HEK293T (cell line): ENCODE data around the gene CR2.

Experiments used
- BHLHE40 ChIP-seq: fragments of 450-650 bp; IDR thresholded peaks from 2 replicates; pipeline ENCODE4 v1.6.1; 2016; ENCODE audit warnings: mild to moderate bottlenecking, moderate library complexity, borderline replicate concordance
- FOXA1 ChIP-seq: fragments of 450-650 bp; IDR thresholded peaks from 2 replicates; pipeline ENCODE4 v1.6.1; 2016; ENCODE audit warnings: mild to moderate bottlenecking
- FOXM1 ChIP-seq: fragments of 450-650 bp; IDR thresholded peaks from 2 replicates; pipeline ENCODE4 v1.6.1; 2017; ENCODE audit warnings: mild to moderate bottlenecking, borderline replicate concordance
- HDGF ChIP-seq: fragments of 450-650 bp; IDR thresholded peaks from 2 replicates; pipeline ENCODE4 v1.6.1; 2017; ENCODE audit warnings: antibody characterized with exemption, borderline replicate concordance
- LEF1 ChIP-seq: fragments of 450-650 bp; IDR thresholded peaks from 2 replicates; pipeline ENCODE4 v1.6.1; 2017; ENCODE audit warnings: mild to moderate bottlenecking, borderline replicate concordance
- SP1 ChIP-seq: fragments of 450-650 bp; IDR thresholded peaks from 2 replicates; pipeline ENCODE4 v1.6.1; 2017
- SUZ12 ChIP-seq: fragments of 450-650 bp; IDR thresholded peaks from 2 replicates; pipeline ENCODE4 v1.6.1; 2016; ENCODE audit warnings: mild to moderate bottlenecking
- TARDBP ChIP-seq: fragments of 450-650 bp; IDR thresholded peaks from 2 replicates; pipeline ENCODE4 v1.6.1; 2016
- ZNF384 ChIP-seq: fragments of 450-650 bp; IDR thresholded peaks from 2 replicates; pipeline ENCODE4 v1.6.1; 2016

DNA sequence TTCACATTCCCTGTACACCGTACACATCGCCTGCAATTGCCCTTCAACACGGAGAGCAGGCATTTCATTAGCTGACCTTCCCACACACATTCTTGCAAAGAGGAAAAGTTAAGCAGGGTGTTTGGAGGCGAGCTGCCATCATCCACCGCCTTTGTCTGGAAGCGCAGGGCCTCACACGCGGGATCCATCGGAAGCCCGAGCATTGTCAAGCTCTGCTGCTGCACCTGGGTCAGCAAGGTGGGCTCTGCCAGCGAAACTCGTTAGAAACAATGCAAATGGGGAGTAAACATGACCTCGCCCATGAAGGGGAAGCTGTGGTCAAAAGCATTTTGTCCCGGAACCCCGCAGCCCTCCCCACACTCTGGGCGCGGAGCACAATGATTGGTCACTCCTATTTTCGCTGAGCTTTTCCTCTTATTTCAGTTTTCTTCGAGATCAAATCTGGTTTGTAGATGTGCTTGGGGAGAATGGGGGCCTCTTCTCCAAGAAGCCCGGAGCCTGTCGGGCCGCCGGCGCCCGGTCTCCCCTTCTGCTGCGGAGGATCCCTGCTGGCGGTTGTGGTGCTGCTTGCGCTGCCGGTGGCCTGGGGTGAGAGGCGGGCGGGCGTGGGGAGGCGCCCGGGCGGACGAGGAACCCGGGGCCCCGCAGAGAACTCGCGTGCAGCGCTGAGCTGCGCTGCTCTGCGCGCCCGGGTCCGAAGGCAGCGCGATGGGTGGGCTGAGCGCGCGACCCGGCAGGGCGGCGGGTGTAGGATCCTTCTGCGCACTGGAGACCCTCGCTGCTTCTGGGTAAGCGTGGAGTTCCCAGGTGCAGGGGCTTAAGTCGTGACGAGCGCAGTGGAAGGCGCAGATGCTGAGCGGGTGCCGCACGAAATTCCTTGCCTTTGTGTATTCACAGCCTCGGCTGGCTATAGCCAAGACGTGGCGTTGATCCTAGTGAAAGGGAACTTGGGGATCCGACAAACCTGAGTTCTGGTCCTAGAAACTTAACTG is 42.0 kb downstream of the CR2 start, which contains the start of gene CR1:
- no peak for TF ChIP-seq SUZ12
- no peak for TF ChIP-seq SP1
- TF ChIP-seq TARDBP: no peak
- no peak for TF ChIP-seq HDGF
- no peak for TF ChIP-seq BHLHE40
- no peak for TF ChIP-seq LEF1
- TF ChIP-seq FOXM1: no peak
- TF ChIP-seq ZNF384: no peak
- TF ChIP-seq FOXA1: no peak
